NCI-H2227 (cell line): ENCODE measurements around the gene TIMELESS.
A peak's percentile ranks its signal among the peaks of the same experiment; 100 is the strongest.
"Not testable (repeated sequence)": the region's sequence is repeated elsewhere in the genome, so short reads cannot be mapped to it uniquely, and the experiment has no call there.

Source experiments
- DNase-seq: peaks from one replicate; lab custom pipeline; 2025; ENCODE audit not compliant: unreplicated experiment; lab: John Stamatoyannopoulos, UW

TIMELESS gene

GRCh38 chr12:56462565-56462964 lies 13.3 kb upstream of the TIMELESS start:
- no peak for DNase-seq

GRCh38 chr12:56461235-56462159 lies 12.3 kb upstream of the TIMELESS start:
- DNase-seq: no peak

GRCh38 chr12:56457817-56458216 lies 8.6 kb upstream of the TIMELESS start:
- DNase-seq: no peak

- no peak for DNase-seq
Observed at GRCh38 chr12:56454557-56454956, 5.3 kb upstream of the TIMELESS start, which contains the start of gene MIP. MIP (minus strand) TSS chr12:56454657; CDS start chr12:56454613, 44 bp downstream.

- no peak for DNase-seq
Observed at GRCh38 chr12:56451147-56451546, 1.9 kb upstream of the TIMELESS start.

- no peak for DNase-seq
Observed at GRCh38 chr12:56450241-56450640, 1.0 kb upstream of the TIMELESS start.

GRCh38 chr12:56449622-56449984 lies 377 bp upstream of the TIMELESS start:
- no peak for DNase-seq

- not testable (repeated sequence) for DNase-seq
Observed at GRCh38 chr12:56443208-56443607, 6.0 kb downstream of the TIMELESS start.

GRCh38 chr12:56437430-56438176 lies 11.6 kb downstream of the TIMELESS start:
- no peak for DNase-seq

GRCh38 chr12:56434828-56435227 lies 14.4 kb downstream of the TIMELESS start:
- DNase-seq: no peak

- DNase-seq: no peak
Observed at GRCh38 chr12:56431850-56432249, 17.4 kb downstream of the TIMELESS start.

GRCh38 chr12:56431288-56431687 lies 17.9 kb downstream of the TIMELESS start:
- DNase-seq: no peak

GRCh38 chr12:56425940-56426438 lies 23.2 kb downstream of the TIMELESS start:
- DNase-seq: no peak

- DNase-seq: no peak
Observed at GRCh38 chr12:56425193-56425592, 24.0 kb downstream of the TIMELESS start.

- no peak for DNase-seq
Observed at GRCh38 chr12:56420411-56420810, 28.8 kb downstream of the TIMELESS start.

GRCh38 chr12:56417739-56418138 lies 31.5 kb downstream of the TIMELESS start:
- no peak for DNase-seq

GRCh38 chr12:56414401-56414800 lies 34.8 kb downstream of the TIMELESS start:
- DNase-seq: no peak

GRCh38 chr12:56413392-56413791 lies 35.8 kb downstream of the TIMELESS start:
- DNase-seq: peak; percentile 2

- no peak for DNase-seq
Observed at GRCh38 chr12:56411781-56412639, 37.2 kb downstream of the TIMELESS start.

GRCh38 chr12:56410768-56411167 lies 38.5 kb downstream of the TIMELESS start:
- DNase-seq: no peak
